ENCODE measurements around the gene BCL7C.
"Not testable (repeated sequence)": the region's sequence is repeated elsewhere in the genome, so short reads cannot be mapped to it uniquely, and the experiment has no call there.

BCL7C gene

DNA sequence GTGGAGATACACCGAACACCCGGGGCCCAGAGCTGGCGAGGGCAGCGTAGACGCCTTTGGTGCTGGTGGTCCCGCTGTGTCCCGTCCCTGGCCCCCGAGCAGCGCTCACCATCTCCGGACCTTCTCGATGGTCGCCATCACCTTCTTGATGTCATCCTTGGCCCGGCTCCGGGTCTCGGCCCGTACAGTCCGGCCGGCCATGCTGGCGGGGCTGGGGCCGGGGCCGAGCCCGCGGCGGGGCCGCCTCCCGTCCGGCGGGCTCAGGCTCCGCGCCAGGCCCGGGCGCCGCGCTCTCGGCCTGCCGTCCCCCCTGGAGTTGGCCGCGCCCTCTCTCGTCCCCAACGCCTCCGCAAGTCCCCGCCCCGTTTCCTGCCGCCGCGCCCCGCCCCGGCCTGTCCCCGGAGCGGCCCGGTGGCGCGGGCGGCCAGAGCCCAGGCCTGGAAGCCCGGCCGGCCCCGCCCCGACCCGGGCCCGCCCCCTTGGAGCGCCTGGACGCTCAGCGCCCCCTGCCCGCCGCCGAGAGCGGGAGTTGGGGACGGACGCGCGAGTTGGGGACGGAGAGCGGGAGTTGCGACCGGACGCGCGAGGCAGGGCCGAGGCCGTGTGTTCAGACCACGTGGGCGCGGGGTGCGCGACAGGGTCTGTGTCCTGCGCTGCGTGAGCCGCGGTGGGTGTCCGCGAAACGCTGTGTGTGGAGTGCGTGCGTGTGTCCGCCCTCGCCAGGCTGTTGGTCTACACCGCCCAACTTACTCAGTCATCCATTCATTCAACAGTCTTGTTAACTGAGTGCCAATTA, at the start of gene BCL7C:
BCL7C (minus strand) TSS at position 334 of the 796 bp plus-strand sequence; CDS start at position 201, 133 bp downstream.
- Histone ChIP-seq H3K9ac (peak within 1 kb of the TSS; percentile 62; the same call in 1 of the 2 replicates), H4K20me1 (ENCODE audit: insufficient read depth) (no peaks in the 10 kb centered on the region), H3K4me3 (IDR thresholded peaks at IDR 0.05; ENCODE audit: insufficient read depth, low read depth, low read length) (no peak within 1 kb of the TSS), H3K36me3 (ENCODE audit: insufficient read depth) (no peaks in the 10 kb centered on the region), H3K79me2 (ENCODE audit: insufficient read depth, low read depth) (no peaks in the 10 kb centered on the region), H3K27ac (no peak within 1 kb of the TSS; the same call in 1 of the 2 replicates), H3K27me3 (ENCODE audit: insufficient read depth, low read depth) (no peaks in the 10 kb centered on the region), H3K4me1 (ENCODE audit: low read depth, poor library complexity, severe bottlenecking) (peaks cover 12% of the 10 kb centered on the region), H3K4me2 (peak within 1 kb of the TSS; percentile 94), H2AFZ (ENCODE audit: low read depth) (peak within 1 kb of the TSS; percentile 91)
- TF ChIP-seq, protein P1, sequence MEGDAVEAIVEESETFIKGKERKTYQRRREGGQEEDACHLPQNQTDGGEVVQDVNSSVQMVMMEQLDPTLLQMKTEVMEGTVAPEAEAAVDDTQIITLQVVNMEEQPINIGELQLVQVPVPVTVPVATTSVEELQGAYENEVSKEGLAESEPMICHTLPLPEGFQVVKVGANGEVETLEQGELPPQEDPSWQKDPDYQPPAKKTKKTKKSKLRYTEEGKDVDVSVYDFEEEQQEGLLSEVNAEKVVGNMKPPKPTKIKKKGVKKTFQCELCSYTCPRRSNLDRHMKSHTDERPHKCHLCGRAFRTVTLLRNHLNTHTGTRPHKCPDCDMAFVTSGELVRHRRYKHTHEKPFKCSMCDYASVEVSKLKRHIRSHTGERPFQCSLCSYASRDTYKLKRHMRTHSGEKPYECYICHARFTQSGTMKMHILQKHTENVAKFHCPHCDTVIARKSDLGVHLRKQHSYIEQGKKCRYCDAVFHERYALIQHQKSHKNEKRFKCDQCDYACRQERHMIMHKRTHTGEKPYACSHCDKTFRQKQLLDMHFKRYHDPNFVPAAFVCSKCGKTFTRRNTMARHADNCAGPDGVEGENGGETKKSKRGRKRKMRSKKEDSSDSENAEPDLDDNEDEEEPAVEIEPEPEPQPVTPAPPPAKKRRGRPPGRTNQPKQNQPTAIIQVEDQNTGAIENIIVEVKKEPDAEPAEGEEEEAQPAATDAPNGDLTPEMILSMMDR (conservative IDR thresholded peaks at IDR 0.05; ENCODE audit: low read depth, low read length), result peak; percentile 27; the same call in 1 of the 2 replicates

DNA sequence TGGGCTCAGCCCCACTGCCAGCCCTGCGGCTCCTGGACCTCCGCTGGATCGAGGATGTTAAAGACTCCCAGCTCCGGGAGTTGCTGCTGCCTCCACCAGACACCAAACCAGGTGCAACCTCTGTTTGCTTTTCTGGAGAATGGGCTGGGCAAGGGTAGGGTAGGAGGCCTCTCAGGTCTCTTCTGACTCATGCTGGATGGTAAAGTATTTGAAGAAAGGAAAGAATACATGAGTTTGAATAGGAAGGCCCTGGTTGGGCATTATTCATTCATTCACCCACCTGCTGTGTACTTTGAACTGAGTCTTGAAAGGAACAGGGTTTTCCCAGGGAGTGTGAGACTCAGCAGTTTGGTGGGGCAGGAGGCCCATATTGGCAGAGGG, 48.5 kb upstream of the BCL7C start:
- Histone ChIP-seq H3K27ac (peak overlapping the region; percentile 6; the same call in 1 of the 2 replicates), H3K36me3 (ENCODE audit: insufficient read depth) (no peaks in the 10 kb centered on the region)

GRCh38 chr16:30941600-30942425, 47.9 kb upstream of the BCL7C start:
- Histone ChIP-seq H3K36me3 (ENCODE audit: insufficient read depth) (no peaks in the 10 kb centered on the region), H3K9ac (0 out of 2 replicates have a peak overlapping the region, but pooled peaks have one; percentile 4), H3K27me3 (ENCODE audit: insufficient read depth, low read depth) (no peaks in the 10 kb centered on the region), H3K27ac (peak overlapping the region; percentile 12; the same call in 1 of the 2 replicates), H3K4me2 (peak overlapping the region; percentile 66), H3K4me1 (ENCODE audit: low read depth, poor library complexity, severe bottlenecking) (peaks cover 24% of the 10 kb centered on the region), H3K4me3 (IDR thresholded peaks at IDR 0.05; ENCODE audit: insufficient read depth, low read depth, low read length) (no peak overlapping the region), H4K20me1 (ENCODE audit: insufficient read depth) (no peaks in the 10 kb centered on the region), H2AFZ (ENCODE audit: low read depth) (peak overlapping the region; percentile 48; the same call in 1 of the 2 replicates), H3K79me2 (ENCODE audit: insufficient read depth, low read depth) (no peaks in the 10 kb centered on the region)
- TF ChIP-seq, protein P1 (conservative IDR thresholded peaks at IDR 0.05; ENCODE audit: low read depth, low read length), result peak; percentile 94

More for the DNA sequence above, 48.5 kb upstream of the BCL7C start:
- H3K27me3 ChIP-seq (ENCODE audit: insufficient read depth, low read depth), result no peaks in the 10 kb centered on the region
- H4K20me1 ChIP-seq (ENCODE audit: insufficient read depth), result no peaks in the 10 kb centered on the region
- TF ChIP-seq, protein P1 (conservative IDR thresholded peaks at IDR 0.05; ENCODE audit: low read depth, low read length), result no peak
- H3K9ac ChIP-seq, result 0 out of 2 replicates have a peak overlapping the region, but pooled peaks have one; percentile 4
- H3K4me3 ChIP-seq (IDR thresholded peaks at IDR 0.05; ENCODE audit: insufficient read depth, low read depth, low read length), result no peak overlapping the region
- H3K4me2 ChIP-seq, result peak overlapping the region; percentile 66
- H2AFZ ChIP-seq (ENCODE audit: low read depth), result peak overlapping the region; percentile 48; the same call in 1 of the 2 replicates
- no peaks in the 10 kb centered on the region for H3K79me2 ChIP-seq (ENCODE audit: insufficient read depth, low read depth)
- peaks cover 24% of the 10 kb centered on the region for H3K4me1 ChIP-seq (ENCODE audit: low read depth, poor library complexity, severe bottlenecking)

- H3K27ac ChIP-seq; H3K4me2 ChIP-seq; H3K4me3 ChIP-seq (IDR thresholded peaks at IDR 0.05; ENCODE audit: insufficient read depth, low read depth, low read length); H3K36me3 ChIP-seq (ENCODE audit: insufficient read depth); H3K27me3 ChIP-seq (ENCODE audit: insufficient read depth, low read depth); H3K9ac ChIP-seq; H3K79me2 ChIP-seq (ENCODE audit: insufficient read depth, low read depth); H2AFZ ChIP-seq (ENCODE audit: low read depth); H4K20me1 ChIP-seq (ENCODE audit: insufficient read depth): not testable (repeated sequence)
- peaks cover 24% of the 10 kb centered on the region for H3K4me1 ChIP-seq (ENCODE audit: low read depth, poor library complexity, severe bottlenecking)
These were observed 45.7 kb upstream of the BCL7C start for GRCh38 chr16:30939571-30939970.
